ENCODE results near the gene USF1. TPM values are rescaled to one million over a fixed set of nuclear protein-coding genes. Genes with fewer than 3 reads are reported as not detected.

Gene USF1
- total and polyA plus RNA-seq, 11 donors = 20.2 to 51.1 (median 30.7) TPM

GRCh38 chr1:161047436-161048420 lies 2.0 kb upstream of the USF1 start:
- Histone ChIP-seq H3K27ac (peak overlapping the region in 2 of 12 donors; percentile 87 to 97), H3K4me3 (peak overlapping the region in 1 of 12 donors; percentile 83), H3K36me3 (peaks cover 0 to 51% (median 6%) of the 10 kb centered on the region in 9 donors), H3K27me3 (no peaks in the 10 kb centered on the region), H3K9me3 (no peaks in the 10 kb centered on the region), H3K4me1 (peaks cover 0 to 46% (median 15%) of the 10 kb centered on the region in 12 donors)
- no peak for TF ChIP-seq POLR2A (IDR thresholded peaks at IDR 0.05)
- TF ChIP-seq, protein P1, sequence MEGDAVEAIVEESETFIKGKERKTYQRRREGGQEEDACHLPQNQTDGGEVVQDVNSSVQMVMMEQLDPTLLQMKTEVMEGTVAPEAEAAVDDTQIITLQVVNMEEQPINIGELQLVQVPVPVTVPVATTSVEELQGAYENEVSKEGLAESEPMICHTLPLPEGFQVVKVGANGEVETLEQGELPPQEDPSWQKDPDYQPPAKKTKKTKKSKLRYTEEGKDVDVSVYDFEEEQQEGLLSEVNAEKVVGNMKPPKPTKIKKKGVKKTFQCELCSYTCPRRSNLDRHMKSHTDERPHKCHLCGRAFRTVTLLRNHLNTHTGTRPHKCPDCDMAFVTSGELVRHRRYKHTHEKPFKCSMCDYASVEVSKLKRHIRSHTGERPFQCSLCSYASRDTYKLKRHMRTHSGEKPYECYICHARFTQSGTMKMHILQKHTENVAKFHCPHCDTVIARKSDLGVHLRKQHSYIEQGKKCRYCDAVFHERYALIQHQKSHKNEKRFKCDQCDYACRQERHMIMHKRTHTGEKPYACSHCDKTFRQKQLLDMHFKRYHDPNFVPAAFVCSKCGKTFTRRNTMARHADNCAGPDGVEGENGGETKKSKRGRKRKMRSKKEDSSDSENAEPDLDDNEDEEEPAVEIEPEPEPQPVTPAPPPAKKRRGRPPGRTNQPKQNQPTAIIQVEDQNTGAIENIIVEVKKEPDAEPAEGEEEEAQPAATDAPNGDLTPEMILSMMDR (IDR thresholded peaks at IDR 0.05) = no peak
- WGBS, 4 donors = 96 to 98% (median 97%) methylated on average over 14 to 18 of the region's 18 CpGs
- ATAC-seq = no peak
- no peak for DNase-seq
- intact Hi-C loops (cut with DNase I) = loop anchor here in 5 of 10 donors (5.0 to 10.0 kb wide), 4 partner anchors 50 to 87 kb away; partner anchors contain the start of genes DEDD (in 3 of the 5) and KLHDC9 (in 1 of the 5)

DNA sequence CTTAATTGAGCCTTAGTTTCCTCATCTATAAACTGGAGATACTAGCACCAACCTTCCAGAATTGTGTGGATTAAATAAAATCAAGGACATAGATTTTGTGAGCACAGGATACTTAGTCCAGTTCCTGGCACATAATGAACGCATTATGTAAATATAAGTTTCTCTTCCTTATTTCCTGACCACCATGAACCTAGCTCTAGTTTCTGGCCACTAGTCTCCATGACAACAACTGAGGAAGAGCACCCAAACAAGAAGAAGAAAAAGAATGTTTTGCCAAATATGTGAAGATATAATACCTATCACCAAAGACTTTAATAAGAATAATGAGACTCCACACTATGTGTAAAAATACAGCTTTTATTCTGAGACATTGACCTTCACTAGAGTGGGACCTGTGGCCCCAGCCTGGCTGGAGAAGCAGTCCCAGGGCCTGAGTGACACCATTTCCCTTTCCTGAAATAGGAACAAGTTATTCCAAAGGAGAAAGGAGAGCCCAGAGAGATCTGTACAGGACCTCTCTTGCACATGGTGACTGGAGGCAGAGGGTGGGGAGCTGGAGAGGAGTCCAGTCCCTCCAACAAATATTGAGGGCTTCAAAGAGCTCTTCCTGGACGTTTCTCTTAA lies 940 bp upstream of the USF1 start:
- 71 to 77% (median 73%) methylated on average over 2 of the region's 2 CpGs for WGBS, 4 donors
- Histone ChIP-seq H3K4me1 (peaks cover 0 to 46% (median 15%) of the 10 kb centered on the region in 12 donors), H3K36me3 (peaks cover 0 to 54% (median 16%) of the 10 kb centered on the region in 9 donors), H3K27me3 (no peaks in the 10 kb centered on the region), H3K9me3 (no peaks in the 10 kb centered on the region), H3K27ac (peak overlapping the region; percentile 87 to 98 (median 96)), H3K4me3 (peak overlapping the region in 11 of 12 donors; percentile 69 to 99 (median 83))
- TF ChIP-seq POLR2A (IDR thresholded peaks at IDR 0.05) = no peak
- TF ChIP-seq, protein P1 (IDR thresholded peaks at IDR 0.05) = no peak
- DNase-seq = no peak
- intact Hi-C loops (cut with DNase I) = loop anchor here in 7 of 10 donors (1.0 to 10.0 kb wide), 6 partner anchors 49 to 88 kb away; partner anchors contain the start of genes DEDD (in 4 of the 7) and KLHDC9 (in 1 of the 7)
- no peak for ATAC-seq

DNA sequence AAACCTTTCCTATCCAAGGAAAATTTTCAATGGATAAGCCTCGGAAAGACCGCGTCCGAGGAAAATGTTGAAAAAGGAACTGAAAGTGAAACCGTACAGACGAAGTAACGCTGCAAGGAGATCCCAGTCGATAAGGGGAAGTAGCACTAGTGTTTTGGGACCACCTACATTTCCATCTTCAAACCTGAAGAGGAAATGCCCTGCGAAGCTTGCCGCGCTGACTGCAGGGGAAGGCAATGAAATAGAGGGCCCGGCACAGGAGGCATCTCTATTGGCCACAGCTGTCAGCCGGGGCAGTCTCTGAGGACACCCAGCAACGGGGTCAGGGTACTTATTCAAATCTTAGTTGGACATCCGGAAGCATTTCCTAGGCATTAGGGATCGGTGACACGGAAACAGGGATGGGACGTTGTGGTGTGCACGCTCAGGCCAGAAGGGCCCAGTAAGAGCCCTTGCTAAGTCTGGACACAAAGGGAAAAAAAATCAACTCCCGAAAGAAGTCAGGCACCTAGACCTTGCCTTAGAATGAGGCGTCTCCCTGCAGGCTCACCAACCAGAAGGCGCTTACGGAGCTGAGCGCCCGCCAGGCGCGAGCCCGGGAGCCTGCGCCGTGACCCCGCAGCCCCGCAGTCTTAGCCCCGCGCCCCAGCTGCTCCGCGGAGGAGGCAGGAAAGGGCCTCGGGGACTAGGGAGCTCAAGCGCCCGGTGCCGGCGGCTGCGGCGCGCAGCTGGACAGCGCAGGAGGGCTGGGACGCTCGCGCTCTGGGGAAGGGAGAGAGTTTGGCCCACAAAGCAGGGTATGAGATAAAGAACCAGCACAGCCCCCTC lies 655 bp downstream of the USF1 start:
- H3K9me3 ChIP-seq = no peaks in the 10 kb centered on the region
- H3K36me3 ChIP-seq = peaks cover 0 to 54% (median 32%) of the 10 kb centered on the region in 9 donors
- no peaks in the 10 kb centered on the region for H3K27me3 ChIP-seq
- peak; percentile 68 to 84 (median 79) for DNase-seq
- ATAC-seq = peak; percentile 56 to 78 (median 68)
- TF ChIP-seq, protein P1 (IDR thresholded peaks at IDR 0.05) = no peak
- TF ChIP-seq POLR2A (IDR thresholded peaks at IDR 0.05) = peak in 1 of 2 donors; percentile 12
- 0 to 1% (median 1%) methylated on average over 28 to 48 of the region's 48 CpGs for WGBS, 4 donors
- H3K4me1 ChIP-seq = peaks cover 0 to 46% (median 15%) of the 10 kb centered on the region in 12 donors
- H3K27ac ChIP-seq = peak overlapping the region; percentile 87 to 98 (median 96)
- H3K4me3 ChIP-seq = peak overlapping the region; percentile 69 to 99 (median 82)
- intact Hi-C loops (cut with DNase I) = loop anchor here in 9 of 10 donors (1.0 to 10.0 kb wide), 7 partner anchors 24 to 90 kb away; partner anchors contain the start of genes DEDD (in 3 of the 9), F11R (in 2 of the 9), KLHDC9 (in 2 of the 9) and NIT1 (in 1 of the 9)
